Heart right ventricle (tissue), 16 donors: ENCODE data around the gene PDE4D. TPM values are rescaled to one million over a fixed set of nuclear protein-coding genes. Genes with fewer than 3 reads are reported as not detected.

Experiments used
- ATAC-seq, 8 donors: fragments of 200-7000 bp; cut with Tn5 transposase; one replicate each; pipeline ENCODE4 v1.9.1; 2020; ENCODE audit warnings: mild to moderate bottlenecking in 8 of 8, moderate library complexity in 8 of 8, moderate number of reproducible peaks in 1 of 8
- DNase-seq, 2 donors: peaks; one replicate each; pipeline ENCODE4 v3.0.0-alpha.2; 2020
- H3K27ac ChIP-seq, 10 donors: fragments of 200-600 bp; sonication (generic) in 2 of 10; one replicate each; pipeline versions ENCODE4 v1.5.0 to v1.8.0; 2020 to 2022; ENCODE audit warnings: mild to moderate bottlenecking in 3 of 10
- H3K27me3 ChIP-seq, 7 donors: fragments of 200-600 bp; one replicate each; pipeline ENCODE4 v1.8.0; 2021 to 2022; ENCODE audit warnings: mild to moderate bottlenecking in 2 of 7
- H3K36me3 ChIP-seq, 9 donors: fragments of 200-600 bp; sonication (generic) in 1 of 9; one replicate each; pipeline versions ENCODE4 v1.5.0 to v1.8.0; 2020 to 2022; ENCODE audit warnings: mild to moderate bottlenecking in 2 of 9
- H3K4me1 ChIP-seq, 9 donors: fragments of 200-600 bp; sonication (generic) in 1 of 9; one replicate each; pipeline versions ENCODE4 v1.5.0 to v1.8.0; 2020 to 2022; ENCODE audit warnings: mild to moderate bottlenecking in 4 of 9
- H3K4me3 ChIP-seq, 10 donors: fragments of 200-600 bp; sonication (generic) in 2 of 10; one replicate each; pipeline versions ENCODE4 v1.5.0 to v1.8.0; 2020 to 2022; ENCODE audit warnings: mild to moderate bottlenecking in 7 of 10, moderate library complexity in 2 of 10
- H3K9me3 ChIP-seq, 11 donors: fragments of 200-600 bp in 10 of 11; sonication (generic) in 2 of 11; one replicate each; pipeline versions ENCODE4 v1.5.0 to v1.8.0; 2013 to 2022; ENCODE audit warnings: mild to moderate bottlenecking in 2 of 11, control low read depth in 1 of 11, moderate library complexity in 1 of 11
- CTCF ChIP-seq, 9 donors: fragments of 200-600 bp; sonication (generic) in 2 of 9; IDR thresholded peaks; one replicate each; pipeline versions ENCODE4 v1.5.0 to v1.8.0; 2021 to 2022; ENCODE audit warnings: antibody characterized with exemption in 9 of 9, mild to moderate bottlenecking in 5 of 9, moderate library complexity in 1 of 9
- WGBS, 2 donors: extraction: QIAGEN DNeasy Blood & Tissue Kit; methylation state at CpG; one replicate each; pipeline ENCODE4 v1.1.7; 2013; ENCODE audit warnings: inconsistent platforms in 1 of 2; 5-methylcytosine and 5-hydroxymethylcytosine counted together
- intact Hi-C, 10 donors: fragments of 100-400 bp; cut with DNase I; formaldehyde crosslinking; loops; one replicate each; pipeline versions ENCODE4 v1.11.1 to v1.14.2; 2022
- polyA plus RNA-seq, 2 donors: library from polyadenylated mRNA; stranded (reverse); fragments of 200-250 nt; gene quantifications; one replicate each; pipeline ENCODE4 v1.2.3, GENCODE V29; 2013
- total RNA-seq, 10 donors: library from RNA; stranded (reverse); fragmentation: NEBNext Ultra II Directional in 3 of 10; extraction: Animal tissue kit (Norgen Biotek cat#: 25700) in 3 of 10; gene quantifications; one replicate each; pipeline versions ENCODE4 v1.2.1 to v1.2.4, GENCODE V29; 2021 to 2023
- donor health status: Arrhythmogenic right ventricular cardiomyopathy.
- donor health status: ischemic (EF 13 %, LVEDD 7.1; RV severe dilation, severe dysfunction).
- donor health status: healthy with polysubstance abuse.
- donor health status: DM: no; HTN: yes; CAD: no.
- donor health status: DM: no; HTN: no; CAD: no.
- donor health status: ischemic (EF 25% LVEDD 6.9; RV normal size, moderate dysfunction).
- donor health status: ischemic (EF 25% LVEDD 5.7; RV mildly dilated, moderate dysfunction).
- donor health status: healthy.
- donor health status: DM: yes; HTN: yes; CAD: no.
- donor health status: Ischemic cardiomyopathy.
- donor health status: ischemic (EF 35%, LVEDD 5.7; RV mildly dilated, moderate dysfunction).
- donor health status: nonischemic (EF 11% LVEDD 7.7; RV severe dilation, severe dysfunction).
- donor health status: DM: yes; HTN: yes; CAD: no.
- donor health status: PGD.
- donor health status: ischemic (EF 29% LVEDD 5.4; RV normal size, mild dysfunction).
- donor health status: nonischemic (EF 23%, LVEDD 6.1; RV moderate dilation, normal function).

Gene PDE4D
- total and polyA plus RNA-seq, 12 donors, result 5.8 to 83.2 (median 39.5) TPM

GRCh38 chr5:59525311-59525710 is 368.2 kb downstream of the PDE4D start:
- DNase-seq, result no peak
- Histone ChIP-seq H3K9me3 (peaks cover 0 to 13% (median 0%) of the 10 kb centered on the region in 11 donors), H3K36me3 (no peaks in the 10 kb centered on the region), H3K27ac (no peak overlapping the region), H3K4me1 (no peaks in the 10 kb centered on the region), H3K4me3 (no peak overlapping the region), H3K27me3 (no peaks in the 10 kb centered on the region)
- intact Hi-C loops, result no loop called here
- WGBS, 2 donors, result 86 to 93% methylated on average over 3 of the region's 3 CpGs
- ATAC-seq, result no peak
- no peak for TF ChIP-seq CTCF (IDR thresholded peaks at IDR 0.05)

GRCh38 chr5:59522201-59522831 is 371.2 kb downstream of the PDE4D start:
- no peak overlapping the region for H3K27ac ChIP-seq
- intact Hi-C loops, result no loop called here
- no peak overlapping the region for H3K4me3 ChIP-seq
- H3K27me3 ChIP-seq, result no peaks in the 10 kb centered on the region
- peaks cover 0 to 13% (median 0%) of the 10 kb centered on the region in 11 donors for H3K9me3 ChIP-seq
- H3K4me1 ChIP-seq, result peaks cover 0 to 3% (median 0%) of the 10 kb centered on the region in 9 donors
- ATAC-seq (no peak), DNase-seq (no peak)
- H3K36me3 ChIP-seq, result no peaks in the 10 kb centered on the region
- WGBS, 2 donors, result 72 to 74% methylated on average over 3 of the region's 3 CpGs
- TF ChIP-seq CTCF (IDR thresholded peaks at IDR 0.05), result no peak

DNA sequence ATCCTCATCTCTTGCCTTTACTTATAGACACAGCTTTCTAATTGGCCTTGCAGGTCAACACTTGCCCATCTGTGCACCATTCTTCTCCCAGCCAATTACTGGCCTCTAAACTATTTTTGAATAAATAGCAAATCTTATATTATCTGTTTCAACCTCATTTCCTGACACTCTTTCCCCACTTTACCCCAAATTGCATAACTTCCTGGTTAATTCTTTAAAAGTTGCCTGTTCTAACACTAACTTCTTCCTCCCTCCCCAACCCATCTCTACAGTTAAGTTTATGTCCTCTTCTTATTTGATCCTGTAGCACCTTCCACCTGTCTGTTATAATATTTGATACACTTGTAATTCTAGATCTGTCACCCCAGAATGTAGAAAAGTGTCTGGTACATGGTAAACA is 372.1 kb downstream of the PDE4D start:
- no peak overlapping the region for H3K27ac ChIP-seq
- DNase-seq (no peak), ATAC-seq (no peak)
- no peaks in the 10 kb centered on the region for H3K27me3 ChIP-seq
- intact Hi-C loops, result no loop called here
- no peak overlapping the region for H3K4me3 ChIP-seq
- H3K4me1 ChIP-seq, result peaks cover 0 to 3% (median 0%) of the 10 kb centered on the region in 9 donors
- no peak for TF ChIP-seq CTCF (IDR thresholded peaks at IDR 0.05)
- H3K9me3 ChIP-seq, result peaks cover 0 to 13% (median 0%) of the 10 kb centered on the region in 11 donors
- no peaks in the 10 kb centered on the region for H3K36me3 ChIP-seq

DNA sequence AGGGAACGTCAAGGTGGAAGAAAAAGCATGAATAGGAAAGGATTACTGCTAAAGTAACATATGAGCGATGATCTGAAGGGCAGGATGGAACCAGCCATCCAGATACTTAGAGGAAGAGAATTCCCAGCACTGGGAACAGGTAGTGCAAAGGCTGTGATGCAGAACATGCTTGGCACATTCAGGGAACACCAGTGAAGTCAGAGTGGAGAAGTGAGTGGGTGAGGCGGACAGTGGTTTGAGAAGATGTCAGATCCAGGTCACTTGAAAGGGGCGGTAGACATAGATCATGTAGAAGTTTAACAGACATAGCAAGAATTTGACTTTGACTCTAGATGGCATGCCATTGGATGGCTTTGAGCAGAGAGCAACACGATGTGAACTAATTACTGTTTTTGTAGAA is 374.2 kb downstream of the PDE4D start:
- intact Hi-C loops, result no loop called here
- H3K27ac ChIP-seq, result no peak overlapping the region
- peaks cover 0 to 10% (median 0%) of the 10 kb centered on the region in 11 donors for H3K9me3 ChIP-seq
- no peak overlapping the region for H3K4me3 ChIP-seq
- H3K27me3 ChIP-seq, result no peaks in the 10 kb centered on the region
- H3K4me1 ChIP-seq, result peaks cover 0 to 3% (median 0%) of the 10 kb centered on the region in 9 donors
- no peaks in the 10 kb centered on the region for H3K36me3 ChIP-seq
- no peak for ATAC-seq
- no peak for DNase-seq
- TF ChIP-seq CTCF (IDR thresholded peaks at IDR 0.05), result no peak
- WGBS, 2 donors, result 93 to 95% methylated on average over 5 of the region's 5 CpGs
